GM23248 (cell line): ENCODE data around the gene MBNL1.

Source experiments
- EZH2 ChIP-seq: fragments of 200-600 bp; sonication (generic); IDR thresholded peaks from 2 replicates; pipeline ENCODE4 v1.6.1; 2018; ENCODE audit warnings: antibody characterized with exemption, mild to moderate bottlenecking; ENCODE audit not compliant: insufficient read depth, poor library complexity, severe bottlenecking
- EZH2phosphoT487 ChIP-seq: fragments of 200-600 bp; sonication (generic); IDR thresholded peaks from 2 replicates; pipeline ENCODE4 v1.6.1; 2018; ENCODE audit warnings: antibody characterized with exemption, moderate library complexity, mild to moderate bottlenecking, low read depth; ENCODE audit not compliant: insufficient read depth

DNA sequence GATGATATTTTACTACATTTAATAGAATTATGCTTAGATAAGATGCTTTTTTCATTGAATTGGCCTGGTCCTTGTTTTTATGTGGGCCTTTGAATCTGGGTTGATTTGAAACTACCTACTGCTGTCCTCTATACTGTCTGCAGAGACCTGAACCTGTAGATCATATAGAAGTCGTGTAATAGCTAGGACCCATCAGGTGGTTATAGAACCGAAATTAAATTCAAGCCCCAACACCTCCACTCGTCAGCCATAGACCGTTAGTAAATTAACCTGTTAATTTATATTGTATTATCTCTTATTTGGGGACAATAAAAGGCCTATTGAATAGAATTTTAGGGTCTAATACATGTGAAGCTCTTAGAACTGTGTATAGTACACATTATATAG lies 108.4 kb downstream of the MBNL1 start:
- TF ChIP-seq EZH2phosphoT487 (no peak), EZH2 (no peak)
